K562 (cell line): ENCODE measurements around the gene PRDM16. TPM values are rescaled to one million over a fixed set of nuclear protein-coding genes. Genes with fewer than 3 reads are reported as not detected.

Source experiments
- ATAC-seq: fragments of 200-7000 bp; cut with Tn5 transposase; 3 replicates; pipeline ENCODE4 v1.9.1; 2020; ENCODE audit warnings: moderate library complexity
- BruUV-seq: library from RNA; stranded (reverse); fragments of 400-500 nt; replicated peaks from 2 replicates; lab custom pipeline; 2021; lab: Mats Ljungman, UMichigan
- CTCF ChIA-PET: fragments of 300-600 bp; formaldehyde crosslinking; extraction: SDS; loops from one replicate; lab custom pipeline; 2021; ENCODE audit warnings: low intra/inter-chr PET ratio; lab: Yijun Ruan, JAX
- POLR2A ChIA-PET: fragments of 300-600, 350-650 bp; sonication (Branson Sonifier 250); formaldehyde crosslinking; extraction: SDS; loops from one replicate; lab custom pipeline; 2021; ENCODE audit warnings: antibody characterized with exemption, inconsistent platforms; lab: Yijun Ruan, JAX
- DNase-seq, 4 experiments: peaks; one replicate each; pipeline versions ENCODE4 v3.0.0 to v3.0.0-alpha.2; 2011 to 2018; ENCODE audit warnings: low spot score in 3 of 4, mixed read lengths in 3 of 4; ENCODE audit errors: extremely low read depth in 1 of 4
- FAIRE-seq: peaks from 2 replicates; lab custom pipeline; 2011; peaks lifted over from hg19 to GRCh38; lab: Jason Lieb, UNC
- H2AFZ ChIP-seq: 2 replicates; pipeline ENCODE4 v1.6.0; 2011; ENCODE audit warnings: low read depth, low read length, control low read depth, inconsistent platforms
- H3K27ac ChIP-seq: fragments of 200-600 bp; 3 replicates; pipeline ENCODE4 v1.8.0; 2011; ENCODE audit warnings: low read depth, mild to moderate bottlenecking, control low read depth, inconsistent platforms, low read length, moderate library complexity, mixed read lengths; ENCODE audit errors: extremely low read depth
- H3K27me3 ChIP-seq, 2 experiments: fragments of 300-600 bp in 1 of 2; 2 replicates in 1 of 2; 3 replicates in 1 of 2; pipeline versions ENCODE4 v1.6.0 to v1.8.0; 2011; ENCODE audit warnings: inconsistent platforms in 2 of 2, low read length in 2 of 2, mild to moderate bottlenecking in 1 of 2, mixed read lengths in 1 of 2, moderate library complexity in 1 of 2; ENCODE audit not compliant: control insufficient read depth in 2 of 2, insufficient read depth in 2 of 2
- H3K36me3 ChIP-seq: fragments of 300-600 bp; 3 replicates; pipeline ENCODE4 v1.8.0; 2011; ENCODE audit warnings: mild to moderate bottlenecking, low read length, inconsistent platforms; ENCODE audit not compliant: control insufficient read depth, insufficient read depth
- H3K4me1 ChIP-seq, 2 experiments: fragments of 200-600 bp in 1 of 2; replicated peaks in 1 of 2; 2 replicates in 1 of 2; 3 replicates in 1 of 2; pipeline versions ENCODE4 v1.5.1 to v1.8.0; 2011; ENCODE audit warnings: inconsistent platforms in 2 of 2, low read length in 2 of 2, mild to moderate bottlenecking in 1 of 2, mixed read lengths in 1 of 2, moderate library complexity in 1 of 2; ENCODE audit not compliant: control insufficient read depth in 2 of 2, insufficient read depth in 2 of 2
- H3K4me2 ChIP-seq: 2 replicates; pipeline ENCODE4 v1.6.1; 2011; ENCODE audit warnings: low read length, control low read depth, inconsistent platforms, mixed read lengths; ENCODE audit not compliant: insufficient read depth
- H3K4me3 ChIP-seq: fragments of 200-600 bp; sonication (generic), shearing (Covaris generic); 2 replicates; pipeline ENCODE4 v1.5.1; 2016; ENCODE audit warnings: control low read depth, inconsistent platforms
- H3K79me2 ChIP-seq: fragments of 200-600 bp; 3 replicates; pipeline ENCODE4 v1.8.0; 2011; ENCODE audit warnings: low read length, inconsistent platforms; ENCODE audit not compliant: control insufficient read depth, insufficient read depth
- H3K9ac ChIP-seq, 2 experiments: 2 replicates each; pipeline versions ENCODE4 v1.6.0 to v1.6.1; 2011; ENCODE audit warnings: low read depth in 2 of 2, low read length in 2 of 2, control low read depth in 1 of 2, inconsistent platforms in 1 of 2, mild to moderate bottlenecking in 1 of 2, mixed read lengths in 1 of 2; ENCODE audit not compliant: insufficient read depth in 1 of 2
- H3K9me1 ChIP-seq: one replicate; pipeline ENCODE4 v1.6.0; 2011; ENCODE audit warnings: inconsistent platforms, mild to moderate bottlenecking, low read length, moderate library complexity; ENCODE audit not compliant: control insufficient read depth, insufficient read depth
- H3K9me3 ChIP-seq: replicated peaks from 2 replicates; pipeline ENCODE4 v1.5.1; 2011; ENCODE audit warnings: low read depth, low read length, inconsistent platforms; ENCODE audit not compliant: control insufficient read depth, insufficient read depth
- H4K20me1 ChIP-seq: replicated peaks from 2 replicates; pipeline ENCODE4 v1.6.1; 2011; ENCODE audit warnings: low read length, inconsistent platforms, mixed read lengths; ENCODE audit not compliant: control insufficient read depth, insufficient read depth
- DACH1 ChIP-seq: fragments of 450-650 bp; IDR thresholded peaks from 2 replicates; pipeline ENCODE4 v1.6.1; 2018; ENCODE audit not compliant: partially characterized antibody
- FUS ChIP-seq: fragments of 200-400 bp; formaldehyde crosslinking; optimal IDR thresholded peaks from 2 replicates; pipeline ENCODE3; 2017; ENCODE audit warnings: low read depth, low read length
- KLF13 ChIP-seq: fragments of 450-650 bp; IDR thresholded peaks from 2 replicates; pipeline ENCODE4 v1.6.1; 2016; ENCODE audit warnings: missing genetic modification characterization, low read depth, mild to moderate bottlenecking, missing compliant biosample characterization, moderate library complexity, borderline replicate concordance
- MBD2 ChIP-seq: sonication (generic); IDR thresholded peaks from 2 replicates; pipeline ENCODE4 v1.6.1; 2016; ENCODE audit warnings: low read depth, borderline replicate concordance
- NELFE ChIP-seq: IDR thresholded peaks from 2 replicates; pipeline ENCODE4 v1.6.1; 2011; ENCODE audit warnings: mild to moderate bottlenecking; ENCODE audit not compliant: insufficient read depth, insufficient read length
- SLC30A9 ChIP-seq: fragments of 250-450 bp; sonication (Bioruptor Pico); IDR thresholded peaks from 2 replicates; pipeline ENCODE4 v1.8.0; 2022; ENCODE audit warnings: mild to moderate bottlenecking, moderate library complexity
- SMC3 ChIP-seq: conservative IDR thresholded peaks from 2 replicates; pipeline ENCODE4 v1.6.1; 2011; ENCODE audit warnings: low read depth, low read length, improper control_type of control experiment; ENCODE audit not compliant: insufficient read depth
- TCF3 ChIP-seq: sonication (generic); formaldehyde crosslinking; IDR thresholded peaks from 2 replicates; pipeline ENCODE4 v1.4.0; 2020; ENCODE audit warnings: mild to moderate bottlenecking, missing genetic modification reagents
- YBX1 ChIP-seq: fragments of 450-650 bp; IDR thresholded peaks from 2 replicates; pipeline ENCODE4 v1.7.1; 2016; ENCODE audit warnings: mild to moderate bottlenecking
- ZNF766 ChIP-seq: fragments of 200-800 bp; sonication (Bioruptor generic); conservative IDR thresholded peaks from 2 replicates; pipeline ENCODE4 v1.6.1; 2016; ENCODE audit warnings: missing genetic modification characterization, missing compliant biosample characterization
- WGBS: fragments of 100-300 bp; shearing (Covaris generic); methylation state at CpG from one replicate; pipeline ENCODE4 v1.1.6; 2016; ENCODE audit warnings: low coverage, mixed read lengths; ENCODE audit not compliant: insufficient coverage; ENCODE audit errors: missing lambda C conversion rate; 5-methylcytosine and 5-hydroxymethylcytosine counted together
- in situ Hi-C: fragments of 300-500 bp; cut with MboI; formaldehyde crosslinking; loops from 4 replicates; pipeline ENCODE4 v1.15.0; 2018; ENCODE audit warnings: inconsistent platforms, mixed read lengths
- intact Hi-C: fragments of 100-400 bp; cut with micrococcal nuclease; formaldehyde crosslinking; loops from 2 replicates; pipeline ENCODE4 v1.14.2; 2022
- polyA plus RNA-seq, 8 experiments: library from polyadenylated mRNA; depleted of rRNA in 4 of 8; stranded (reverse) in 5 of 8; unstranded in 3 of 8; fragments of >200 nt; fragmentation: Nextera tagmentation in 2 of 8; fragmentation: Illumina TruSeq in 1 of 8; extraction: Ambion mirVana in 2 of 8; extraction: Trizol in 1 of 8; gene quantifications; 2 replicates each; pipeline versions ENCODE4 v1.2.1 to v1.2.3, GENCODE V29; 2011 to 2014; ENCODE audit warnings: inconsistent platforms in 1 of 8, missing spikeins in 1 of 8
- total RNA-seq, 7 experiments: library from RNA; depleted of rRNA in 6 of 7; stranded (reverse); fragments of >200 nt in 6 of 7; fragmentation: Illumina TruSeq in 2 of 7; extraction: Trizol in 2 of 7; gene quantifications; 2 replicates each; pipeline versions ENCODE4 v1.2.1 to v1.2.3, GENCODE V29; 2011 to 2021; ENCODE audit warnings: low replicate concordance in 1 of 7
- TF ChIP-seq, protein P1 (sequence below): IDR thresholded peaks from 2 replicates; pipeline ENCODE4 v1.6.1; 2014; ENCODE audit warnings: antibody characterized with exemption

Gene PRDM16
- total and polyA plus RNA-seq, 9 of the 15 experiments (the other 6 are each of a cell fraction or from before 2014, with no cell fraction given) = 0.10 to 0.27 TPM; not detected in 7

DNA sequence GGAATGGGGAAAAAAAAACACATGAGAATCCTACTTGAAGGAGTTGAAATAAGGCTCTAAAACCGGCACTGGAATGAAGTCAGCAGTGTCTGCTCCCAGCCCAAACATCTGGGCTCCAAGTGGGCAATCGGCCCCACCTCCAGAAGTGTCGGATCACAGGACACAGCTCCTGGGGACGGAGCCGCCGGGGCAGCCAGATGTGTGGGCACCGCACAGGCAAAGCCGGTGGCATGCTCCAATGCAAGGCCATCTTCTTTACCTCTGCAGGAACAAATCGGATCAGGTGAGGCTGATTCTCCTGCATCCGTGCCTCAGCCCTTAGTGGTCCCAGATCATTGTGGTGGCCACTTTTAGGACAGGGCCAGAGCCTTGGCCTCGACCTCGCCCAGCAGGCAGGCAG, 156.7 kb downstream of the PRDM16 start:
- Histone ChIP-seq H3K9ac (no peak overlapping the region), H3K4me1 (peaks cover 0 to 3% of the 10 kb centered on the region in 2 experiments; a peak in 1 of 5 replicates), H3K9me1 (no peaks in the 10 kb centered on the region), H3K79me2 (no peaks in the 10 kb centered on the region), H3K9me3 (no peaks in the 10 kb centered on the region), H2AFZ (no peak overlapping the region), H3K27ac (no peak overlapping the region), H3K36me3 (no peaks in the 10 kb centered on the region), H4K20me1 (peaks cover 47% of the 10 kb centered on the region), H3K27me3 (peaks cover 51 to 92% of the 10 kb centered on the region in 2 experiments), H3K4me2 (no peak overlapping the region), H3K4me3 (no peak overlapping the region)
- ChIA-PET POLR2A (interaction anchor here (0.6 kb wide), 1 partner anchor 123 kb away, joined by 5 read pairs; no protein-coding TSS in a partner anchor), CTCF (no interaction called here)
- under 1% methylated on average over 12 of the region's 12 CpGs for WGBS
- in situ Hi-C loops (no loop called here), intact Hi-C loops (no loop called here)
- ATAC-seq (no peak), FAIRE-seq (no peak), DNase-seq (no peak)
- TF ChIP-seq SMC3 = no peak
- TF ChIP-seq SLC30A9 (CRISPR knock-in tag) = no peak
- TF ChIP-seq DACH1 = no peak
- no peak for TF ChIP-seq KLF13 (tag)
- TF ChIP-seq, protein P1, sequence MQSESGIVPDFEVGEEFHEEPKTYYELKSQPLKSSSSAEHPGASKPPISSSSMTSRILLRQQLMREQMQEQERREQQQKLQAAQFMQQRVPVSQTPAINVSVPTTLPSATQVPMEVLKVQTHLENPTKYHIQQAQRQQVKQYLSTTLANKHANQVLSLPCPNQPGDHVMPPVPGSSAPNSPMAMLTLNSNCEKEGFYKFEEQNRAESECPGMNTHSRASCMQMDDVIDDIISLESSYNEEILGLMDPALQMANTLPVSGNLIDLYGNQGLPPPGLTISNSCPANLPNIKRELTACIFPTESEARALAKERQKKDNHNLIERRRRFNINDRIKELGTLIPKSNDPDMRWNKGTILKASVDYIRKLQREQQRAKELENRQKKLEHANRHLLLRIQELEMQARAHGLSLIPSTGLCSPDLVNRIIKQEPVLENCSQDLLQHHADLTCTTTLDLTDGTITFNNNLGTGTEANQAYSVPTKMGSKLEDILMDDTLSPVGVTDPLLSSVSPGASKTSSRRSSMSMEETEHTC = no peak
- no peak for TF ChIP-seq YBX1
- TF ChIP-seq MBD2 = no peak
- TF ChIP-seq ZNF766 = no peak
- no peak for TF ChIP-seq TCF3 (CRISPR knock-in tag)
- TF ChIP-seq NELFE = no peak
- TF ChIP-seq FUS = no peak
- BruUV-seq = no TSS peak
